ENCODE data around the gene MYO3B.
"Not testable (repeated sequence)": the region's sequence is repeated elsewhere in the genome, so short reads cannot be mapped to it uniquely, and the experiment has no call there.

MYO3B gene

DNA sequence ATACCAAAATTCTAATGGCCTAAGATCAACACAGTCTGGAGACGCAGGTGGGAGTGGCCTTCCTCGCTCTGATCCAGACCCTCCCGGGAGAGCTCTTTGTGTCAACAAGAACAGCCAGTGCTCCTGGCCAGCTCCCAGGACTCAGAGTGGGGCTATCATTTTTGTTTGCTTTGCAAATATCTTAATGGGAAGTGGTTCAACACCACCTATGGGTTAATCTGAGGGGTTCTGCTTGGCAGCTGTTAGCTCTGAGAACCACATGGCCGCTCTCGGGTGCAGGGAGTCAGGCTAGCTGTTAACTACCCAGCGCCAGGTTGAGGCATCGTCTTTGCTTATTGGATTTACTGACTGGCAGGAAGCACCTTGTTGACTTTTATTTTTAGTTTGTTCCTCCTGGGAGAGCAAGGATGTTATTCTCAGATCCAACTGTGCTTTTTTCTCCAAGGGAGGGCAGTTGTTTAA is 352.4 kb downstream of the MYO3B start:
- DNase-seq, result peak; percentile 99

GRCh38 chr2:170530803-170531564 is 353.0 kb downstream of the MYO3B start:
- DNase-seq, result no peak

DNA sequence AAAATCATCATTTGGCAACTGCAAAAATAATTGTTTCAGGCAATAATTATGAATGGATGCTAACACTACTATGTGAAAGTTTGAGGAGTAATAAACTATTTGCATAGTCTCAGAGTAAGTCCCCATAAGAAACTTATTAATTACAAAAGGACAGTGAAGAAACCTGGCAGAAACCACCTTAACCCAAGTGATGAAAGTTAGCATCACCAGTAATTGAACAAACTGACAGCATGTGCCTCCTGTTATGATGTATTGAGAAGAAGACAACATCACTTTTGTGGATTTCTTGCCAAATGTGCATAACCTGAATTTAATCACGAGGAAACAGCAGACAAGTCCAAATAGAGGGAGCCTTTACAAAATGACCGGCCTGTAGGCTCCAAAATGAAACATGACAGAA is 353.9 kb downstream of the MYO3B start:
- no peak for DNase-seq

GRCh38 chr2:170533156-170533555 is 355.2 kb downstream of the MYO3B start:
- no peak for DNase-seq

DNA sequence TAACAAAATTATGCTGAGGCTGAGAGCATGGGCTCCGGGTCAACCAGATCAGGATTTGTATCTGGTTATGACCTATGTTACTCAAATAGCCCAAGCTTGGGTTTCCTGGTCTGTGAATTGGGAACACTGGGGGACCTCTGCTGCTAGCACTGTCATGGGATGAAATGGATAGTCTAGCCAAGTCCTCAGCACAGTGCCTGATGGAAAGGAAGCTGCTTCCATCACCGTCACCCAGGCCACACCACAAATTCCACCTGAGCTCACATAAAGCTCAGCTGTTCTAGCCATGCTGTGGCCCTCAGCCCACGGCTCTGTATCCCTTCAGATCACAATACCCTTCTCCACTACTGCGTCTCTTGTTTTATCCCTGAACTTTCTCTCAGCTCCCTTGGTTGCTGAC is 357.6 kb downstream of the MYO3B start:
- DNase-seq, result no peak

DNA sequence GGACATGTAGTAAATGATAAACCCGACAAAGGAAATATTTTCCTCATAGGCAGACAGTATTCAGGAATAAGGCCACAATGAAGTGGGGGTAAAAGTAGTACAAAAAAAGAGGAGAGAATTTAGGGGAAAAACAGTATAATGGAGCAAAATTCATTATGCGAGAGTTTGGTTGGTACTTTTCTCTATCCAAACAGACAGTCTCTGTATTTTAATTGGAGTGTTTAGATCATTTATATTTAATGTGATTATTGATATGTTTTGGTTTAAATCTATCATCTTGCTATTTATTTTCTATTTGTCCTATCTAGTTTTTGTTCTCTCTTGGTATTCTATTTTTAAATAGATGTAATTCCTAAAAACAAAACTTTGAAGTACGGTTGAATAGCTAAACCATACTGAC is 366.9 kb downstream of the MYO3B start:
- DNase-seq, result no peak

GRCh38 chr2:170548304-170548703 is 370.4 kb downstream of the MYO3B start:
- DNase-seq, result no peak

GRCh38 chr2:170550501-170550900 is 372.6 kb downstream of the MYO3B start:
- DNase-seq, result no peak

DNA sequence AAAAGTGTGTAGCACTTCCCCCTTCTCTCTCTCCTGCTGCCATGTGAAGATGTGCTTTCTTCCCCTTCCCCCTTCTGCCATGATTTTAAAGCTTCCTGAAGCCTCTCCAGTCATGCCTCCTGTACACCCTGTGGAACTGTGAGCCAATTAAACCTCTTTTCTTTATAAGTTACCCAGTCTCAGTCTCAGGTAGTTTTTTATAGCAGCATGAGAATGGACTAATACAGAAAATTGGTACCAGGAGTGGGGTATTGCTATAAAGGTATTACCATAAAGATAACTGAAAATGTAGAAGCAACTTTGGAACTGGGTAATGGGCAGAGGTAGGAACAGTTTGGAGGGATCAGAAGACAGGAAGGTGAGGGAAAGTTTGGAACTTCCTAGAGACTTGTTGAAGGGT is 374.0 kb downstream of the MYO3B start:
- DNase-seq, result not testable (repeated sequence)

DNA sequence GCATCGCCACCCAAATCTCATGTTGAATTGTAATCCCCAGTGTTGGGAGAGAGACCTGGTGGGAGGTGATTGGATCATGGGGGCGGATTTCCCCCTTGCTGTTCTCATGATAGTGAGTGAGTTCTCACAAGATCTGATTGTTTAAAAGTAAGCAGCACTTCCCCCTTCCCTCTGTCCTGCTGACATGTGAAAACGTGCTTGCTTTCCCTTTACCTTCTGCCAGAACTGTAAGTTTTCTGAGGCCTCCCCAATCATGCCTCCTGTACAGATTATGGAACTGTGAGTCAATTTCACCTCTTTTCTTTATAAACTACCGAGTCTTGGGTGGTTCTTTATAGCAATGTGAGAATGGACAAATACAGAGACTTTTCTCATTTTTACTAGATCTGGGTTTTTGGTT is 375.8 kb downstream of the MYO3B start:
- DNase-seq, result no peak

GRCh38 chr2:170554278-170554955 is 376.5 kb downstream of the MYO3B start:
- no peak for DNase-seq

- no peak for DNase-seq
Observed at GRCh38 chr2:170562928-170563327, 385.0 kb downstream of the MYO3B start.

DNA sequence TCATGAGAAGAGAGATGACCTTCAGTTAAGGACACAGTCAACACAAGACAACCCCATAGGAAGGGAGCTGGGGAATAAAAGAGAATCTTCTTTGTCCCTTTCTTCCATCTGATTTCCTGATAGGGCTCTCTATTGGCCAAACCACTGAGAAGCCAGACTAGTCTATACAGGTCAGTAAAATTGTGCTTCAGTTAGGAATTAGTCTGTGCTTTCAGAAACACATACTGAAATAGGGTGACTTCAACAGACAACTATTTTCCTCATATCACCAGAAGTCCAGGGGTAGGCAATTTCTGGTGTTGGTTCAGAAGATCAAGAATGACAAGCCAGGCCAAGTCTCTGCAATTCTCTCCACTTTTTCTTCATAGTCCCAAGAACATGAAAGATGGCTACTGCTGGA is 385.5 kb downstream of the MYO3B start:
- DNase-seq, result no peak

- DNase-seq, result no peak
Observed at GRCh38 chr2:170566138-170566537, 388.2 kb downstream of the MYO3B start.

DNA sequence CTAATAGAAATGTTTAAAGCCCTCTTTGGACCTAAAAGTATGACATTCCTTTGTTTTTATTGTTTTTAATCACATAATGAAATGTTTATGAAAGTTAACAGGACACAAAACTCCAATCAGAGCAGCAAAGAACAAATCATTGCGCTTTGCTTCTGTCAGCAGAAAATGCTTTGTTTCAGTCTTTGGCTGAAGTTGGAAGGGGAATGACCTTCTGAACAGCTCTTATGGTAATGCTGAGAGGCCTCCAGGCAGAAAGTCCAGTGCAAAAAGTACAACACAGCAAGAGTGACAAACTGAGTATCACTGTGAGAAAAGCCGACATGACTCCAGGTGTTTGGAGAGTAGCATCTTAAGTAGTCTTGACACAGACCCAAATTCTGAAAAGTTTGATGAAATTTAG is 389.5 kb downstream of the MYO3B start:
- no peak for DNase-seq

- DNase-seq, result no peak
Observed at GRCh38 chr2:170568511-170568910, 390.6 kb downstream of the MYO3B start.

DNA sequence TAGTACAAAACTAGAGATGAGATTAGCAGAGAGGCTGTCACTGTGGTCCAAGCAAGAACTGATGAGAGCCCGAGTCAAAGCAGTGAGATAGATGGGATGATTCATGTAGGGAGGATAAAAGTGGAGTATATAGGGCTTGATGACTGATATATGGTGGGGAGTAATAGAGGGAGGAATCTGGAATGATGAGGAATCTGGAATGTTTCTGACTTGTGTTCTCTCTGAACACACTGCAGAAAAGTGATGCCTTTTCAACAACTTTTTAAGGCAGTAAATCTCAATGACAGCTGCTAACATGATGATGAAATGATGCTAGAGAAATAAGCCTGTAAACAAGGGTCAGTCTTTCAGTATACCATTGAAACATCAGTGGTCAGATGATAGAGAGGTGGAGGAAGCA is 393.7 kb downstream of the MYO3B start:
- DNase-seq, result no peak

DNA sequence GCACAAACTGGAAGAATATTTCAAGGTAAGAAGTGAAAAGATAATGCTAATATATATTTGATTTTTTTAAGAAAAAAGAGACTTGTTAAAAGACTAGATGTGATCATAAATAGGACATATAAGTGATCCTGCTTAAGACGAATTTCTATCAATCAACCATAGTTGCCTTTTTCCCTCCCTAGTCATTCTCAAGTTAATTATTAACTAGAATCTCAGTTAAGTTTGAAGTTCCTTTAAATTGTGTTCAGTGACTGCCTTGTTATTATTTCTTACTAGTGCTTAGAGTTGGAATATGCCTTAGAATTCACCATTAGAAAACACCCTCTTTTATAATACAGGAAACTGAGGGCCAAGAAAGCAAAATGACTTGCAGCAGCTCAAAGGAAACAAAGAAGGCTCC is 395.7 kb downstream of the MYO3B start:
- DNase-seq, result no peak

- DNase-seq, result no peak
Observed at GRCh38 chr2:170576296-170576695, 398.3 kb downstream of the MYO3B start.

DNA sequence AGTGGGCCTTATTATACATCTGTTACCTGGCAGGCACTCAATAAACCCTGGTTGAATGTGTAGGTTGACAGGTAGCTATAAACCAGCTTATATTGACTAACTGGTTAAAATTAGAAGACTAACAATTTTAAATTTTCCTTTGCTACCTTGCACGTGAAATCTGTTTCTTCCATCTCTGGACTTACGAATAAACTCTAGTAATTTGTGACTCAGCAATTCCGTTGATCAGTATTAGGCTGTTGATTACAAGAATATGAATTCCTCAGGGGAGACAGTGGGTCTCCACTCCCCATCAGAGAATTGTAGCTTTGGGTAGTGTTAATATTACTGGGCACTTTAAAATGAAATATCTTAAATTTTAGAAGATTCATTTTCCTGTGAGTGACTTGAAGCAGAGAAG is 399.4 kb downstream of the MYO3B start:
- DNase-seq, result no peak

GRCh38 chr2:170578606-170579005 is 400.7 kb downstream of the MYO3B start:
- no peak for DNase-seq

DNA sequence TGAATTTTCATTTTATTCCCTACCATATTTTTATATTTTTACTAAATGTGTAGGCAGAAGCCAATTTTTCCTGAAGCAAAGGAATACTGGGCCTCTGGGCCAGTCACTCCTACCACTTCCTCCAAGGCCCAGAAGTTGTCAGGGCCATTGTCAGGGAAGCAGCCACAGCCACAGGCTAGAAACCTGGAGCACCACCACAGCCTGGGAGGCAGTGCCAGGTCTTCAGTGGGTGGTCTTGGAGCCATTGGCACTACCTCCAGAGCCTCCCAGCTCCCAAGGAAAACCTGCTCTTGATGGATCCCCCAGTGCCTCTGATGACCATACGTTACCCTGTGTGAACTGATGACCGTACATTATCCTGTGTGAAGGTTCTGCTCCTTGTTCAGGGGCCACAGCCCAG is 401.6 kb downstream of the MYO3B start:
- no peak for DNase-seq

DNA sequence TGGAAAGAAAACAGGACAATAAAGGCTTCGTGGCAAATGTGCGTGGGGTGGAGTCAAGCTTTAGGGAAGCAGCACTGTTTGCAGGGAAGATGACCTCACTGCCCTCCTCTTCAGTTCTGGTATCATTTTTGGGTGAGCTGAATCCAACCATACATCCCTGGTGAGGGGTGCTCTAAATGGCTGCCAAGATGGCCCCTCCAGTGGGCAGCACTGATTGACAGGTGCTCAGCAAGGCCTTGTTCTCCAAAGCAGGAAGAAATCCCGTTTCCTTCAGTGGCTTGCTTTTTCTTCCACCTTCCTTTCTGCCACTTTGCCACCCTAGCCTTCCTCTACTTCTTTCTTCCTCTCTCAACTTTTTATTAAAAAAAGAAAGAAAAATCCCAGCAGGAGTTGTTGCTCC is 404.4 kb downstream of the MYO3B start:
- DNase-seq, result no peak

GRCh38 chr2:170582751-170583463 is 405.0 kb downstream of the MYO3B start:
- DNase-seq, result no peak

Measured in DMS153 (cell line).